Neural crest cell (in vitro differentiated cells): ENCODE data around the gene UMODL1. TPM values are rescaled to one million over a fixed set of nuclear protein-coding genes. Genes with fewer than 3 reads are reported as not detected.
"Not testable (repeated sequence)": the region's sequence is repeated elsewhere in the genome, so short reads cannot be mapped to it uniquely, and the experiment has no call there.

Experiments used
- DNase-seq: peaks from one replicate; pipeline ENCODE4 v3.0.0; 2021; ENCODE audit warnings: low read depth, mixed read lengths, low spot score
- H3K27ac Mint-ChIP-seq: one replicate; pipeline ENCODE4 v1.8.0; 2021; ENCODE audit warnings: mild to moderate bottlenecking, mixed read lengths; ENCODE audit not compliant: unreplicated experiment
- H3K27me3 Mint-ChIP-seq: 2 replicates; pipeline ENCODE4 v1.8.0; 2021; ENCODE audit warnings: low read depth, mild to moderate bottlenecking, mixed read lengths
- H3K36me3 Mint-ChIP-seq: 2 replicates; pipeline ENCODE4 v1.8.0; 2021; ENCODE audit warnings: low read depth, mild to moderate bottlenecking, mixed read lengths
- H3K4me1 Mint-ChIP-seq: 2 replicates; pipeline ENCODE4 v1.8.0; 2021; ENCODE audit warnings: mixed read lengths
- H3K4me3 Mint-ChIP-seq: one replicate; pipeline ENCODE4 v1.8.0; 2021; ENCODE audit warnings: mild to moderate bottlenecking, mixed read lengths
- H3K9me3 Mint-ChIP-seq: 2 replicates; pipeline ENCODE4 v1.8.0; 2021; ENCODE audit warnings: mixed read lengths
- total RNA-seq: library from RNA; stranded (reverse); gene quantifications from 2 replicates; pipeline ENCODE4 v1.2.1, GENCODE V29; 2021
- TF ChIP-seq, protein P1 (sequence below): fragments of 200-600 bp; sonication (generic); conservative IDR thresholded peaks from 2 replicates; pipeline ENCODE4 v1.5.0; 2021; ENCODE audit warnings: antibody characterized with exemption, mild to moderate bottlenecking

Gene UMODL1
- total RNA-seq, 1 donor from 2014 or later = not detected

DNA sequence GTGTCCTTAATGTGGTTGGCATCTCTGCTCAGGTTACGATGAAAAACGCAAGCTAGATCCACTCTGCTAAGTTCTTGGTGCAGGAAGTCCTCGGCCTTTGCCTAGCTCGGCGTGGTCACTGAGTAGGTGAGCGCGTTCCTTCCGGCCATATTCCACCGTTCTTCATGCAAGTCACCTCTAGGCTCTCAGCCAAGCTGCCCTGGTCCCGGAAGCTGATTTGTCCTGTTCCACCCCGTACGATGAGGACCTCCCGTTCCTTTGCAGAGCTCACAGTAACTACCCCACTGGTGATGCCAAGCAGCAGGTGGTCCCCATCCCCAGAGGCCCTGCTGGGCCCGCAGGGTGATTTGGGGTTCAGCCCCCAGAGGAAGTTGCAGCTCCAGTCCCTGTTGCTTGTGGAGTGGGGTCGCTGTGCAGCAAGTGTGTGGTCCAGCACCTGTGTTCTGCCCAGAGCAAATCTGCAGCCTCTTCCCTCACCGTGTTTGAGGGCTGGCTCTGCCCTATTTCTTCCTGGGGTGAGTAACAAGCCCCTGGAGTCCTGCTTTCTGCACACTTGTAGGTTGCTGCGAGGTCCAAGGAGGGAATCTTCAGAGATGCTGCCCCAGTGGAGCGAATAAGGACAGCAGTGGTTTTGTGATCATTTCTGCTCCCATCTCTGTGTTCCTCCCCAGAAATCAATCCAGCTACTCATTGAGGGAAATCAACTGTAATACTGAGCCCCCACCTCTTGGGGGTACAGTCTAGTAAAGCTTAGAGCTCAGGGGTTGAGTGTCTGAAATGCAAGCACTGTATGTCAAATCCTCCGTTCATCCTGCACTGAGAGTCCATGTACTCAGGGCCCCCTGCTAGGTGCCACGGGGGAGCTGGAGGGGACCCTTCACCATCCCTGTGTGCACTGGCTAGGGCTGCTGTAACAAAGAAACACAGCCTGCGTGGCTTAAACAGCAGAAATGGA is 2.3 kb downstream of the UMODL1 start:
- Mint-ChIP-seq H3K27ac (peak overlapping the region; percentile 43), H3K9me3 (no peaks in the 10 kb centered on the region), H3K4me3 (no peak overlapping the region)

DNA sequence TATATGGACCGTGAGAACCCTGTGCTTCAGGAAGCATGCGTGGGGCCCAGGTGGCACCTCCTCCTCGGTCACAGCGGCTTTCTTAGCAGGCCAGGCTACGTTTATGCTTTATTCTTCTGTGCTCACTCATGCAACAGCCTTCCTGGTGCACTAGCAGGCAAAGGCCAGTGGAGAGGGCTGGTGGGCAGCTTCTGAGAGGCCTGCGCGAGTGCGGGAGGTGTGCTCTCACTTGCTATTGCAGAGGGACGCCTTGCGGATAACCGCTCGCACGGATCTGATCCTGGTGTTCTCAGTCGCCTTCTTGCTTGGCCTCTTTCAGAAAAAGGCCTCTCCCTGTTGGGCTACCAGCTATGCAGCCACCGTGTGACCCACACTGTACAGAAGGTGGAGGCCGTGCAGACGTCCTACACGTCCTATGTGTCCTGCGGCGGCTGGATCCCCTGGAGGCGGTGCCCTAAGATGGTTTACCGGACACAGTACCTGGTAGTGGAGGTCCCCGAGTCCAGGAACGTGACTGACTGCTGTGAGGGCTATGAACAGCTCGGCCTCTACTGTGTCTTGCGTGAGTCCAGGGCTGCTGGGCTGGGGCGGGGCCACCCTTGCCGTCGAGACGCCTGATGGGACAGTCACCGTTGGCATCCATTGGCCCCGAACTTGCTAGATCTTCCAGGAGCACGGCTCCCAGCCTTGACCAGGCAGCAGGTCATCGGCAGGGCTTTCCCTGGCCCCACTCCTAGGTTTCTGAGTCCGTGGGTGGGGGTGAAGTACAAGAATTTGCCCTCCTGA is 4.8 kb downstream of the UMODL1 start:
- Mint-ChIP-seq H3K27ac (no peak overlapping the region), H3K36me3 (no peaks in the 10 kb centered on the region), H3K4me3 (no peak overlapping the region), H3K9me3 (no peaks in the 10 kb centered on the region), H3K27me3 (no peaks in the 10 kb centered on the region), H3K4me1 (peaks cover 2% of the 10 kb centered on the region)
- TF ChIP-seq, protein P1, sequence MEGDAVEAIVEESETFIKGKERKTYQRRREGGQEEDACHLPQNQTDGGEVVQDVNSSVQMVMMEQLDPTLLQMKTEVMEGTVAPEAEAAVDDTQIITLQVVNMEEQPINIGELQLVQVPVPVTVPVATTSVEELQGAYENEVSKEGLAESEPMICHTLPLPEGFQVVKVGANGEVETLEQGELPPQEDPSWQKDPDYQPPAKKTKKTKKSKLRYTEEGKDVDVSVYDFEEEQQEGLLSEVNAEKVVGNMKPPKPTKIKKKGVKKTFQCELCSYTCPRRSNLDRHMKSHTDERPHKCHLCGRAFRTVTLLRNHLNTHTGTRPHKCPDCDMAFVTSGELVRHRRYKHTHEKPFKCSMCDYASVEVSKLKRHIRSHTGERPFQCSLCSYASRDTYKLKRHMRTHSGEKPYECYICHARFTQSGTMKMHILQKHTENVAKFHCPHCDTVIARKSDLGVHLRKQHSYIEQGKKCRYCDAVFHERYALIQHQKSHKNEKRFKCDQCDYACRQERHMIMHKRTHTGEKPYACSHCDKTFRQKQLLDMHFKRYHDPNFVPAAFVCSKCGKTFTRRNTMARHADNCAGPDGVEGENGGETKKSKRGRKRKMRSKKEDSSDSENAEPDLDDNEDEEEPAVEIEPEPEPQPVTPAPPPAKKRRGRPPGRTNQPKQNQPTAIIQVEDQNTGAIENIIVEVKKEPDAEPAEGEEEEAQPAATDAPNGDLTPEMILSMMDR = no peak
- DNase-seq = no peak

More for the DNA sequence above, 2.3 kb downstream of the UMODL1 start:
- TF ChIP-seq, protein P1 = no peak
- H3K27me3 Mint-ChIP-seq = no peaks in the 10 kb centered on the region
- DNase-seq = no peak
- no peaks in the 10 kb centered on the region for H3K36me3 Mint-ChIP-seq
- peaks cover 6% of the 10 kb centered on the region for H3K4me1 Mint-ChIP-seq

DNA sequence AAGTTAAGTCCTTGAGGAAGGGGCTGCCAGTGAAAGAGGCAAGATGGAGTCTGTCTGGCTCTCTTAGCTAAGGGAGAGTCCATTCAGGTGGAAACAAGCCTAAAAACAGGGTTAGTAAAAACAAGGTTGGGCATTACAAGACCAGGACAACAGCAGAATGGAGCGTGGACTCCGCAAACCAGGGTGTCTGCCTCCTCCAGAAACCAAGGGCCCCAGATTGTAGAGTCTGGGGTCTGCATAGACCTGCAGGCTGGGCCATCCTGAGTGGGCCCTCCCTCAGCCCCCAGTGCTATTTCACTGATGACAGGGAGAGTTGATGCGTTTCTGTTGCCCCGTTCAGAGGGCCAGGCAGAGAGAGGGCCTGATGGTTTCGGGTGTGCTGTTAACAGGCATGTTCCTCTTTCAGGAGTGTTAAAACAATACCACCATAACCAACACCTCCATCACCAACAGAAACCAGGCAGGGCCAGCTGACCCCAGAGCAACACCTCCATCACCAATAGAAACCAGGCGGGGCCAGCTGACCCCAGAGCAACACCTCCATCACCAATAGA is 6.6 kb downstream of the UMODL1 start:
- not testable (repeated sequence) for DNase-seq, H3K4me3 Mint-ChIP-seq, H3K36me3 Mint-ChIP-seq, H3K27ac Mint-ChIP-seq, H3K27me3 Mint-ChIP-seq, H3K9me3 Mint-ChIP-seq
- peaks cover 13% of the 10 kb centered on the region for H3K4me1 Mint-ChIP-seq

DNA sequence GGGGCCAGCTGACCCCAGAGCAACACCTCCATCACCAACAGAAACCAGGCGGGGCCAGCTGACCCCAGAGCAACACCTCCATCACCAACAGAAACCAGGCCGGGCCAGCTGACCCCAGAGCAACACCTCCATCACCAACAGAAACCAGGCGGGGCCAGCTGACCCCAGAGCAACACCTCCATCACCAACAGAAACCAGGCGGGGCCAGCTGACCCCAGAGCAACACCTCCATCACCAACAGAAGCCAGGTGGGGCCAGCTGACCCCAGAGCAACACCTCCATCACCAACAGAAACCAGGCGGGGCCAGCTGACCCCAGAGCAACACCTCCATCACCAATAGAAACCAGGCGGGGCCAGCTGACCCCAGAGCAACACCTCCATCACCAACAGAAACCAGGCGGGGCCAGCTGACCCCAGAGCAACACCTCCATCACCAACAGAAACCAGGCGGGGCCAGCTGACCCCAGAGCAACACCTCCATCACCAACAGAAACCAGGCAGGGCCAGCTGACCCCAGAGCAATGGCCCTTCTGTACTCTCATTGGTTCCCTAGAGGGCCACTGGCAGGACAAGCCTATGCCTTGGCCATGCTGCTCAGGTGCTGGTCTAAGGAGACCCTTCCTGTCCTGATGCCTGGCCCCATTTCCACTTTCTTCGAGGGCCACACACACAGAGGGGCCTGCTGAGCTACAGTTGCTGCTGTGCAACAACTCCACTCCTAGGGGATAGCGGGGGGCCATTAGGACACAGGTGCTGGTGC is 7.3 kb downstream of the UMODL1 start:
- DNase-seq, H3K9me3 Mint-ChIP-seq, H3K4me3 Mint-ChIP-seq, H3K36me3 Mint-ChIP-seq, H3K27ac Mint-ChIP-seq, H3K27me3 Mint-ChIP-seq: not testable (repeated sequence)
- peaks cover 13% of the 10 kb centered on the region for H3K4me1 Mint-ChIP-seq

DNA sequence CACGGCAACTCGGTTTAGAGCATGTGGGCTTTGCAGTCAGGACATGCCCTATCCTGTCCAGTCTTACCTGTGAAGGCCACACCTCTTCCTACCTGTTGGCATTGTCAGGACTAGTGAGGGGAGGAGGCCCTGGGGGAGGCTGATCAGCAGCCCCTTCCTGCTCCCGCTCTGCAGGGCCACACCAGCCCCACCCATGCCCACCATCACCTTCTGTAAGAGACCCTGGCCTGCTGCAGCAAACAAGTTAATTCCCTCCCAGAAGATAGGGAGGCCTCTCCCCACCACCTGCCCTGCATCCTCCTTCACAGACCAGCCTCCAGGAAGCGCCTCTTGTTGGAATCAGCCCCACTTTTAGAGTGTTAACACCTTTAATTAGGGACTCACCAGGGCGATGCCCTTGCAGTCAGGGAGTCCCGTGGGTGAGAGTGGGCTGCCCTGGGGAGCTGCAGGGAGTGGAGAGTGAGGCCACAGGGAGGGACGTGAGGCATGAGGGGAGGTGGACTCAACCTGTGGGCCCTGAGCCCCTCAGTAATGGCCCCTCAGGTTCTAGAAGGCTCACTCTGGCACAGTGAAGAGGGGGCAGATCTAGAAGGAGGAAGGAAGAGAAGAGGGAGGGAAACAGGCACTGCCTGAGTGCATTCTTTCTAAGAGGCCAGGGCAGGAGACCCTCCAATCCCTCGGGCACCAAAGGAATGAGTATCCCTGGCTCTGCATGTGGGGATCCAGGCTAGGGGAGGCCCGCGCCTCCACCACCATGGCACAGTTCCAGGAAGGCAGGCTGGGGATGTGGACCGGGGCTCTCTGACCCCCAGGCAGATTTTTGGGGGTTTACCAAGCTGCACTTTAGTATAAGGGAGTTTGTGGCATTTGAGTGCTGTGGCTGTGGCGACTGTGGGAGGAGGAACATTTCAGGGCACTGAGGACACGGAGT is 8.2 kb downstream of the UMODL1 start:
- Mint-ChIP-seq H3K27me3 (no peaks in the 10 kb centered on the region), H3K4me3 (no peak overlapping the region), H3K4me1 (peaks cover 13% of the 10 kb centered on the region), H3K9me3 (no peaks in the 10 kb centered on the region), H3K36me3 (no peaks in the 10 kb centered on the region), H3K27ac (no peak overlapping the region)
- TF ChIP-seq, protein P1 = no peak
- no peak for DNase-seq
